GM19438 (cell line): ENCODE results near the gene IPO11.
"Not testable (repeated sequence)": the region's sequence is repeated elsewhere in the genome, so short reads cannot be mapped to it uniquely, and the experiment has no call there.

Source experiments
- ATAC-seq: cut with Tn5 transposase; IDR thresholded peaks from one replicate; pipeline ENCODE4 v1.9.1; 2021; ENCODE audit warnings: low read depth; ENCODE audit not compliant: unreplicated experiment

Gene IPO11

GRCh38 chr5:62565740-62566139 lies 153.2 kb downstream of the IPO11 start:
- ATAC-seq, result not testable (repeated sequence)

GRCh38 chr5:62568143-62568542 lies 155.6 kb downstream of the IPO11 start:
- no peak for ATAC-seq

- ATAC-seq, result no peak
Observed at GRCh38 chr5:62568800-62569432, 156.4 kb downstream of the IPO11 start.

- no peak for ATAC-seq
Observed at GRCh38 chr5:62569470-62569869, 156.9 kb downstream of the IPO11 start.

GRCh38 chr5:62572918-62573514 lies 160.5 kb downstream of the IPO11 start:
- no peak for ATAC-seq

GRCh38 chr5:62574599-62574998 lies 162.0 kb downstream of the IPO11 start:
- ATAC-seq, result no peak

GRCh38 chr5:62575066-62575465 lies 162.5 kb downstream of the IPO11 start:
- ATAC-seq, result no peak

- no peak for ATAC-seq
Observed at GRCh38 chr5:62575489-62575888, 162.9 kb downstream of the IPO11 start.

GRCh38 chr5:62576570-62577170 lies 164.1 kb downstream of the IPO11 start:
- ATAC-seq, result no peak

GRCh38 chr5:62577488-62577887 lies 164.9 kb downstream of the IPO11 start:
- ATAC-seq, result no peak

GRCh38 chr5:62578540-62578939 lies 166.0 kb downstream of the IPO11 start, which contains the start of gene LRRC70:
TSS of gene LRRC70 (plus strand) at chr5:62578819. CDS start at chr5:62579439, 620 bp downstream.
- peak; percentile 94 for ATAC-seq

GRCh38 chr5:62579761-62580160 lies 167.2 kb downstream of the IPO11 start:
- no peak for ATAC-seq

- no peak for ATAC-seq
Observed at GRCh38 chr5:62581836-62582597, 169.5 kb downstream of the IPO11 start.

- ATAC-seq, result no peak
Observed at GRCh38 chr5:62584391-62584790, 171.8 kb downstream of the IPO11 start.

- no peak for ATAC-seq
Observed at GRCh38 chr5:62585306-62585705, 172.7 kb downstream of the IPO11 start.

- no peak for ATAC-seq
Observed at GRCh38 chr5:62585751-62586150, 173.2 kb downstream of the IPO11 start.

- no peak for ATAC-seq
Observed at GRCh38 chr5:62587737-62588136, 175.2 kb downstream of the IPO11 start.

GRCh38 chr5:62588668-62589067 lies 176.1 kb downstream of the IPO11 start:
- ATAC-seq, result no peak

GRCh38 chr5:62589504-62589903 lies 176.9 kb downstream of the IPO11 start:
- no peak for ATAC-seq

GRCh38 chr5:62590387-62590786 lies 177.8 kb downstream of the IPO11 start:
- ATAC-seq, result no peak

GRCh38 chr5:62592558-62592957 lies 180.0 kb downstream of the IPO11 start:
- no peak for ATAC-seq
